H1 (cell line): ENCODE results near the gene RRN3.
"Not testable (repeated sequence)": the region's sequence is repeated elsewhere in the genome, so short reads cannot be mapped to it uniquely, and the experiment has no call there.

Source experiments
- BRCA1 ChIP-seq: IDR thresholded peaks from 2 replicates; pipeline ENCODE4 v1.6.1; 2012; ENCODE audit warnings: low read depth, low read length, improper control_type of control experiment
- CTCF ChIP-seq, 3 experiments: IDR thresholded peaks; 1 replicate in 2 of 3; 2 replicates in 1 of 3; pipeline versions ENCODE4 v1.5.1 to v1.6.1; 2011; ENCODE audit warnings: low read length in 3 of 3, mild to moderate bottlenecking in 3 of 3, inconsistent platforms in 2 of 3, low read depth in 1 of 3, moderate library complexity in 1 of 3; ENCODE audit not compliant: insufficient read depth in 1 of 3; ENCODE audit errors: control extremely low read depth in 1 of 3
- EP300 ChIP-seq, 2 experiments: IDR thresholded peaks; 1 replicate in 1 of 2; 2 replicates in 1 of 2; pipeline ENCODE4 v1.6.1; 2011 to 2012; ENCODE audit warnings: low read depth in 2 of 2, low read length in 2 of 2, mild to moderate bottlenecking in 2 of 2, borderline replicate concordance in 1 of 2, inconsistent platforms in 1 of 2, moderate library complexity in 1 of 2
- EZH2 ChIP-seq: fragments of 200-600 bp; sonication (generic); IDR thresholded peaks from 2 replicates; pipeline ENCODE4 v1.7.1; 2012; ENCODE audit warnings: low read depth, mild to moderate bottlenecking, moderate library complexity, low read length, inconsistent platforms; ENCODE audit not compliant: severe bottlenecking
- GABPA ChIP-seq: IDR thresholded peaks from 2 replicates; pipeline ENCODE4 v1.6.1; 2011; ENCODE audit warnings: mild to moderate bottlenecking, low read length, moderate library complexity, borderline replicate concordance; ENCODE audit not compliant: insufficient read depth
- RAD21 ChIP-seq, 2 experiments: IDR thresholded peaks in 1 of 2; conservative IDR thresholded peaks in 1 of 2; 2 replicates each; pipeline ENCODE4 v1.6.1; 2011; ENCODE audit warnings: low read depth in 2 of 2, low read length in 2 of 2, improper control_type of control experiment in 1 of 2, inconsistent platforms in 1 of 2, mild to moderate bottlenecking in 1 of 2, moderate library complexity in 1 of 2
- SUZ12 ChIP-seq: fragments of 200-600 bp; sonication (generic); IDR thresholded peaks from 2 replicates; pipeline ENCODE4 v1.6.1; 2012; ENCODE audit warnings: mild to moderate bottlenecking, inconsistent platforms, low read length, moderate library complexity, mixed read lengths
- TAF1 ChIP-seq: IDR thresholded peaks from 2 replicates; pipeline ENCODE4 v1.6.1; 2011; ENCODE audit warnings: mild to moderate bottlenecking, low read depth, low read length
- TCF12 ChIP-seq: IDR thresholded peaks from 2 replicates; pipeline ENCODE4 v1.6.1; 2011; ENCODE audit warnings: low read depth, mild to moderate bottlenecking, low read length
- ZNF274 ChIP-seq: IDR thresholded peaks from 2 replicates; pipeline ENCODE4 v1.7.0; 2012; ENCODE audit warnings: low read length, borderline replicate concordance; ENCODE audit errors: extremely low read depth

- TF ChIP-seq RAD21 (IDR thresholded peaks at IDR 0.05 in 1 of 2, conservative IDR thresholded peaks at IDR 0.05 in 1 of 2; ENCODE audit: low read depth in 2 of 2, low read length in 2 of 2); CTCF (IDR thresholded peaks at IDR 0.05; ENCODE audit: control extremely low read depth in 1 of 3, insufficient read depth in 1 of 3, low read depth in 1 of 3, low read length in 3 of 3); BRCA1; SUZ12; TCF12; EP300 (IDR thresholded peaks at IDR 0.05; ENCODE audit: borderline replicate concordance in 1 of 2, low read depth in 2 of 2, low read length in 2 of 2); TAF1; EZH2; GABPA; ZNF274: not testable (repeated sequence)
Measured at GRCh38 chr16:15028345-15028715, 65.7 kb downstream of the RRN3 start.
